Loucy (cell line): Measurements from ENCODE around the gene KIAA1328.

ENCODE experiments used
- H2AFZ ChIP-seq: fragments of 200-600 bp; sonication (generic); 2 replicates; pipeline ENCODE4 v1.6.0; 2016; ENCODE audit warnings: antibody characterized with exemption, mild to moderate bottlenecking, low read length, moderate library complexity
- H3F3A ChIP-seq: fragments of 200-600 bp; 2 replicates; pipeline ENCODE4 v1.6.0; 2016; ENCODE audit warnings: antibody characterized with exemption, low read depth, mild to moderate bottlenecking
- H3K27me3 ChIP-seq: fragments of 200-600 bp; sonication (generic); 2 replicates; pipeline ENCODE4 v1.6.1; 2014; ENCODE audit warnings: low read length, mild to moderate bottlenecking; ENCODE audit not compliant: insufficient read depth, poor library complexity, severe bottlenecking
- H3K36me3 ChIP-seq: fragments of 200-600 bp; sonication (generic); 2 replicates; pipeline ENCODE4 v1.6.1; 2016; ENCODE audit warnings: low read length; ENCODE audit not compliant: insufficient read depth
- H3K4me1 ChIP-seq: fragments of 200-600 bp; sonication (generic); 2 replicates; pipeline ENCODE4 v1.5.1; 2014; ENCODE audit warnings: low read length, mild to moderate bottlenecking; ENCODE audit not compliant: insufficient read depth, poor library complexity, severe bottlenecking
- H3K4me2 ChIP-seq: fragments of 200-600 bp; sonication (generic); 2 replicates; pipeline ENCODE4 v1.6.0; 2014; ENCODE audit warnings: antibody characterized with exemption, low read length, low read depth, mild to moderate bottlenecking; ENCODE audit not compliant: poor library complexity, severe bottlenecking
- H3K4me3 ChIP-seq: fragments of 200-600 bp; sonication (generic); 2 replicates; pipeline ENCODE4 v1.5.1; 2014; ENCODE audit warnings: low read length, mild to moderate bottlenecking, mixed read lengths; ENCODE audit not compliant: poor library complexity, severe bottlenecking
- H3K79me2 ChIP-seq: fragments of 200-600 bp; sonication (generic); 2 replicates; pipeline ENCODE4 v1.6.1; 2014; ENCODE audit warnings: low read length; ENCODE audit not compliant: insufficient read depth
- H3K9ac ChIP-seq: fragments of 200-600 bp; sonication (generic); 2 replicates; pipeline ENCODE4 v1.6.0; 2014; ENCODE audit warnings: mild to moderate bottlenecking, low read depth, low read length, moderate library complexity; ENCODE audit not compliant: poor library complexity, severe bottlenecking
- H3K9me2 ChIP-seq: fragments of 200-600 bp; sonication (generic); replicated peaks from 2 replicates; pipeline ENCODE4 v1.6.1; 2016; ENCODE audit warnings: low read depth, low read length, mixed read lengths
- H3K9me3 ChIP-seq: fragments of 200-600 bp; sonication (generic); 2 replicates; pipeline ENCODE4 v1.6.1; 2014; ENCODE audit warnings: mild to moderate bottlenecking, antibody characterized with exemption, low read length, low read depth; ENCODE audit not compliant: insufficient read depth
- H4K20me1 ChIP-seq: fragments of 200-600 bp; sonication (generic); 2 replicates; pipeline ENCODE4 v1.6.0; 2014; ENCODE audit warnings: antibody characterized with exemption, low read length, mild to moderate bottlenecking; ENCODE audit not compliant: insufficient read depth, poor library complexity, severe bottlenecking
- EZH2phosphoT487 ChIP-seq: fragments of 200-600 bp; IDR thresholded peaks from 2 replicates; pipeline ENCODE4 v1.6.1; 2018; ENCODE audit warnings: antibody characterized with exemption, mild to moderate bottlenecking, moderate library complexity, borderline replicate concordance
- TF ChIP-seq, protein P1 (sequence below): fragments of 200-600 bp; sonication (generic); conservative IDR thresholded peaks from 2 replicates; pipeline ENCODE4 v1.5.1; 2014; ENCODE audit warnings: mild to moderate bottlenecking, antibody characterized with exemption, low read length

KIAA1328 gene

DNA sequence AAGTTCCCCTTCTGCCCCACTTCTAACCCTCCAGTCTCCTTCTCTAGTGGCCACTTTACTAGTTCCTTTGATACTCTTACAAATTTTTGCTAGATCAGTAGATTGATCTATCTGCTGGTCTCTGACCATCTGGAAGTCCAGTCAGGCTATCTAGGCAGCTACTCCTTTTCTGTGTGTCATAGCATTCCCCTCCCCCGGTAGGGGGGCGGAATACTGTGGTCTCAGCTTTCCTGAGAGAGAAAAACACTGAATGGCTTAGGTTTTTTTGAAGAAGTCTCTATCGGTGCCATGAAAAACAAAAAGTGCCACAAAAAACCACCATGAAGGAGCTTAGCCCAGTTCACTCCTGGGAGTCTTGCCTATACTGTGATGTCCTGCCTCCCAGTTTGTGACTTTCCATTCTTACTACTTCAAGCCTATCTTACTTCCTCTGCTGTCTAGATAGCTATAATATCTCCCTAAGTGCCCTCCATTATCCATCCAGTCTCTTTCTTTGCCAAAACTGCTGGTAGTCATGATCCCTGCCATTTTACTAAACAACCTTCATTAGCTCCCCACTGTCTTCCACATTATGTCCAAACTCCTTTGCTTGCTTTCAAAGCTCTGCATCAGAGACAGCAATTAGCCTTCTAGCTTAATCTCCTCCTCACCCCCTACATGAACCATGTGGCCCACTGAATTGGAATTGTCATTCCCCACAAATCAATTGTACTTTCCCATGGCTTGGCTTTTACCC, 30.0 kb upstream of the KIAA1328 start:
- Histone ChIP-seq H3K9ac (no peak overlapping the region), H3K4me2 (no peak overlapping the region), H3K79me2 (no peaks in the 10 kb centered on the region), H3K36me3 (peaks cover 95% of the 10 kb centered on the region), H3K9me2 (no peaks in the 10 kb centered on the region), H2AFZ (no peak overlapping the region), H3K4me3 (no peak overlapping the region), H3K4me1 (no peaks in the 10 kb centered on the region), H4K20me1 (no peaks in the 10 kb centered on the region), H3F3A (no peaks in the 10 kb centered on the region), H3K27me3 (no peaks in the 10 kb centered on the region), H3K9me3 (no peaks in the 10 kb centered on the region)
- TF ChIP-seq, protein P1, sequence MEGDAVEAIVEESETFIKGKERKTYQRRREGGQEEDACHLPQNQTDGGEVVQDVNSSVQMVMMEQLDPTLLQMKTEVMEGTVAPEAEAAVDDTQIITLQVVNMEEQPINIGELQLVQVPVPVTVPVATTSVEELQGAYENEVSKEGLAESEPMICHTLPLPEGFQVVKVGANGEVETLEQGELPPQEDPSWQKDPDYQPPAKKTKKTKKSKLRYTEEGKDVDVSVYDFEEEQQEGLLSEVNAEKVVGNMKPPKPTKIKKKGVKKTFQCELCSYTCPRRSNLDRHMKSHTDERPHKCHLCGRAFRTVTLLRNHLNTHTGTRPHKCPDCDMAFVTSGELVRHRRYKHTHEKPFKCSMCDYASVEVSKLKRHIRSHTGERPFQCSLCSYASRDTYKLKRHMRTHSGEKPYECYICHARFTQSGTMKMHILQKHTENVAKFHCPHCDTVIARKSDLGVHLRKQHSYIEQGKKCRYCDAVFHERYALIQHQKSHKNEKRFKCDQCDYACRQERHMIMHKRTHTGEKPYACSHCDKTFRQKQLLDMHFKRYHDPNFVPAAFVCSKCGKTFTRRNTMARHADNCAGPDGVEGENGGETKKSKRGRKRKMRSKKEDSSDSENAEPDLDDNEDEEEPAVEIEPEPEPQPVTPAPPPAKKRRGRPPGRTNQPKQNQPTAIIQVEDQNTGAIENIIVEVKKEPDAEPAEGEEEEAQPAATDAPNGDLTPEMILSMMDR: no peak
- no peak for TF ChIP-seq EZH2phosphoT487

DNA sequence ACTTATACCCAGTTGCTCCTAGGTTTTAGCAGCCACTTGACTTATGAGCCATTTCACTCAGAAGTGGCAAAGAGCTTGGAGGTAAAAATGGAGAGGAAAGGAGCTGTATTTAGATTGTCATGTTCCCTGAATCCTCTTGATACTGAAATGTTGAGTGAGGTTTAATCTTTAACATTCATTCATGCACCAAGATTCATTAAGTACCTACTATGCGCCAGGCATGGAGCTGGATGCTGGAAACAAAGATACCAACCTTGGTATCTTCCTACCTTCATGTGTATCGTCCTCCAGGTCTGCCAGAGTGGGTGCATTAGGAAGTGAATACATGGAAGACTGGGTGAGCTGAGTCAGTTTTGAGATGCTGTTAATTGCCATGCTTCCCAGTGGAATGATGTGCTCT, 23.8 kb upstream of the KIAA1328 start:
- H3K79me2 ChIP-seq: peaks cover 5% of the 10 kb centered on the region; the same call in 1 of the 2 replicates
- H3K4me1 ChIP-seq: peaks cover 4% of the 10 kb centered on the region
- H3K27me3 ChIP-seq: no peaks in the 10 kb centered on the region
- H2AFZ ChIP-seq: no peak overlapping the region
- H3K36me3 ChIP-seq: peaks cover 77% of the 10 kb centered on the region; the same call in 1 of the 2 replicates
- H4K20me1 ChIP-seq: peaks cover 9% of the 10 kb centered on the region
- no peak overlapping the region for H3K4me2 ChIP-seq
- no peaks in the 10 kb centered on the region for H3F3A ChIP-seq
- no peak overlapping the region for H3K4me3 ChIP-seq
- TF ChIP-seq EZH2phosphoT487: no peak
- TF ChIP-seq, protein P1: no peak
- H3K9me2 ChIP-seq: no peaks in the 10 kb centered on the region
- H3K9me3 ChIP-seq: no peaks in the 10 kb centered on the region
- H3K9ac ChIP-seq: no peak overlapping the region

DNA sequence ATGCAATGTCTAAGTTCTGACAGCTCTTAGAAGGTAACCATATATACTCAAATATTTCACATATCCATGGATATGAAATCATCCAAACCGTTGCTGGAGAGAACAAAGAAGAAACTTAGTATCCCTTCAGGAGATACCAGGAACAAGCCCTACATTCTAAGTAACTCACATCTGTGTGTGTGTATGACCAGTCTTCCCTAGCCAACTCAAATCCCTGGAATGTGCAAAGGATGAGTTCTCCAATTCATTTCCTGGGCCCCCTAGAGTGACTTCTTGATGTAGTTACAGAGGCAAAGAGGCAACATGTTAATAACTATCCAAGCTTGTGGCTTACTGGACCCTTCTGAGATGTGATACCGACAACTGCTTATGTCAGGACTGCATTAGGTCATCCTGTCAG, 20.2 kb upstream of the KIAA1328 start:
- peaks cover 5% of the 10 kb centered on the region; the same call in 1 of the 2 replicates for H3K79me2 ChIP-seq
- no peak for TF ChIP-seq EZH2phosphoT487
- TF ChIP-seq, protein P1: no peak
- H3K4me3 ChIP-seq: no peak overlapping the region
- H3K36me3 ChIP-seq: peaks cover 81% of the 10 kb centered on the region; the same call in 1 of the 2 replicates
- H3K9me2 ChIP-seq: no peaks in the 10 kb centered on the region
- H3K27me3 ChIP-seq: no peaks in the 10 kb centered on the region
- H3K4me1 ChIP-seq: peaks cover 4% of the 10 kb centered on the region
- H2AFZ ChIP-seq: no peak overlapping the region
- peaks cover 9% of the 10 kb centered on the region for H4K20me1 ChIP-seq
- H3K4me2 ChIP-seq: no peak overlapping the region
- H3K9ac ChIP-seq: no peak overlapping the region
- H3K9me3 ChIP-seq: no peaks in the 10 kb centered on the region
- no peaks in the 10 kb centered on the region for H3F3A ChIP-seq
